Gastrocnemius medialis (tissue), 4 donors: Measurements from ENCODE around the gene SRM. TPM values are rescaled to one million over a fixed set of nuclear protein-coding genes. Genes with fewer than 3 reads are reported as not detected.
"Not testable (repeated sequence)": the region's sequence is repeated elsewhere in the genome, so short reads cannot be mapped to it uniquely, and the experiment has no call there.

Experiments used
- ATAC-seq, 2 donors: fragments of 150-250 bp; one replicate each; pipeline ENCODE4 v1.9.1; 2016
- DNase-seq, 2 donors: peaks; one replicate each; pipeline ENCODE4 v3.0.0-alpha.2; 2019
- H3K27ac ChIP-seq, 4 donors: fragments of 200-600 bp; sonication (generic); 1 replicate in 1 of 4; 2 replicates in 3 of 4; pipeline ENCODE4 v1.5.1; 2016 to 2018; ENCODE audit warnings: mild to moderate bottlenecking in 2 of 4, moderate library complexity in 1 of 4
- H3K27me3 ChIP-seq, 3 donors: fragments of 200-600 bp; sonication (generic) in 2 of 3; 1 replicate in 1 of 3; 2 replicates in 2 of 3; pipeline versions ENCODE4 v1.5.1 to v1.6.0; 2016 to 2019; ENCODE audit warnings: mild to moderate bottlenecking in 1 of 3, moderate library complexity in 1 of 3
- H3K36me3 ChIP-seq, 2 donors: fragments of 200-600 bp; sonication (generic) in 1 of 2; one replicate each; pipeline ENCODE4 v1.5.1; 2017 to 2018
- H3K4me1 ChIP-seq, 2 donors: fragments of 200-600 bp; sonication (generic) in 1 of 2; one replicate each; pipeline ENCODE4 v1.5.1; 2016 to 2017; ENCODE audit warnings: mild to moderate bottlenecking in 2 of 2
- H3K4me3 ChIP-seq, 4 donors: fragments of 200-600 bp; sonication (generic) in 3 of 4; 1 replicate in 1 of 4; 2 replicates in 3 of 4; pipeline ENCODE4 v1.5.1; 2016 to 2019; ENCODE audit warnings: mild to moderate bottlenecking in 2 of 4
- H3K9me3 ChIP-seq, 3 donors: fragments of 200-600 bp; sonication (generic) in 2 of 3; 1 replicate in 1 of 3; 2 replicates in 2 of 3; pipeline ENCODE4 v1.5.1; 2016 to 2019
- CTCF ChIP-seq, 5 experiments: fragments of 450-650 bp in 3 of 5; fragments of 200-600 bp in 2 of 5; sonication (generic) in 2 of 5; IDR thresholded peaks in 4 of 5; conservative IDR thresholded peaks in 1 of 5; 1 replicate in 4 of 5; 2 replicates in 1 of 5; pipeline ENCODE4 v1.5.1; 2016 to 2019; ENCODE audit warnings: antibody characterized with exemption in 5 of 5, mild to moderate bottlenecking in 3 of 5, moderate library complexity in 3 of 5
- POLR2A ChIP-seq, 2 donors: fragments of 450-650 bp; IDR thresholded peaks; one replicate each; pipeline ENCODE4 v1.6.1; 2017; ENCODE audit warnings: antibody characterized with exemption in 2 of 2, mild to moderate bottlenecking in 2 of 2, moderate library complexity in 2 of 2
- in situ Hi-C, 4 donors: fragments of 200-750 bp; cut with MboI; loops; one replicate each; pipeline versions ENCODE4 v1.15.0 to v1.8.0; 2017; ENCODE audit warnings: low sequenced_read_pairs in 4 of 4
- intact Hi-C: fragments of 100-400 bp; cut with DNase I; formaldehyde crosslinking; loops from one replicate; pipeline ENCODE4 v1.15.1; 2023; ENCODE audit warnings: low total_unique reads
- total RNA-seq, 4 donors: library from RNA; depleted of rRNA; stranded (reverse); fragments of >200 nt; gene quantifications; one replicate each; pipeline versions ENCODE4 v1.1.0 to v1.2.3, GENCODE V29; 2016

The SRM gene
- total RNA-seq, 4 donors from 2014 or later: 32.1 to 80.3 (median 48.3) TPM

- no peaks in the 10 kb centered on the region for H3K9me3 ChIP-seq
- no peaks in the 10 kb centered on the region for H3K27me3 ChIP-seq
- in situ Hi-C loops (no loop called here), intact Hi-C loops (no loop called here)
- no peak overlapping the region for H3K27ac ChIP-seq
- H3K4me1 ChIP-seq: no peaks in the 10 kb centered on the region
- DNase-seq (no peak), ATAC-seq (no peak)
- peaks cover 0 to 61% of the 10 kb centered on the region in 2 donors for H3K36me3 ChIP-seq
- no peak overlapping the region for H3K4me3 ChIP-seq
- TF ChIP-seq CTCF (IDR thresholded peaks at IDR 0.05 in 4 of 5, conservative IDR thresholded peaks at IDR 0.05 in 1 of 5) (no peak), POLR2A (IDR thresholded peaks at IDR 0.05) (no peak)
Observed at GRCh38 chr1:11080931-11081330, 21.1 kb upstream of the SRM start.

- no peak for TF ChIP-seq CTCF (IDR thresholded peaks at IDR 0.05 in 4 of 5, conservative IDR thresholded peaks at IDR 0.05 in 1 of 5)
- no peak for TF ChIP-seq POLR2A (IDR thresholded peaks at IDR 0.05)
Observed at GRCh38 chr1:11078631-11079030, 18.8 kb upstream of the SRM start.

GRCh38 chr1:11073398-11073797 lies 13.6 kb upstream of the SRM start:
- DNase-seq, H3K9me3 ChIP-seq, H3K4me3 ChIP-seq, H3K27ac ChIP-seq, ATAC-seq, intact Hi-C loops, H3K27me3 ChIP-seq, in situ Hi-C loops, H3K4me1 ChIP-seq: not testable (repeated sequence)
- peaks cover 3 to 91% of the 10 kb centered on the region in 2 donors for H3K36me3 ChIP-seq

More at GRCh38 chr1:11078631-11079030, 18.8 kb upstream of the SRM start:
- H3K27me3 ChIP-seq: no peaks in the 10 kb centered on the region
- intact Hi-C loops (no loop called here), in situ Hi-C loops (no loop called here)
- H3K36me3 ChIP-seq: peaks cover 0 to 84% of the 10 kb centered on the region in 2 donors
- H3K4me3 ChIP-seq: no peak overlapping the region
- H3K27ac ChIP-seq: no peak overlapping the region
- no peak for ATAC-seq
- DNase-seq: no peak
- H3K9me3 ChIP-seq: no peaks in the 10 kb centered on the region
- no peaks in the 10 kb centered on the region for H3K4me1 ChIP-seq

GRCh38 chr1:11072216-11072917 lies 12.5 kb upstream of the SRM start:
- Histone ChIP-seq H3K27me3 (no peaks in the 10 kb centered on the region), H3K4me3 (no peak overlapping the region), H3K4me1 (no peaks in the 10 kb centered on the region), H3K9me3 (no peaks in the 10 kb centered on the region), H3K36me3 (peaks cover 3 to 98% of the 10 kb centered on the region in 2 donors), H3K27ac (no peak overlapping the region)
- DNase-seq (no peak), ATAC-seq (no peak)
- no peak for TF ChIP-seq CTCF (IDR thresholded peaks at IDR 0.05 in 4 of 5, conservative IDR thresholded peaks at IDR 0.05 in 1 of 5)
- intact Hi-C loops: no loop called here
- in situ Hi-C loops: no loop called here

- intact Hi-C loops: no loop called here
- ATAC-seq (no peak), DNase-seq (no peak)
- Histone ChIP-seq H3K4me1 (no peaks in the 10 kb centered on the region), H3K9me3 (no peaks in the 10 kb centered on the region), H3K36me3 (peaks cover 3 to 98% of the 10 kb centered on the region in 2 donors), H3K27ac (no peak overlapping the region), H3K4me3 (no peak overlapping the region), H3K27me3 (no peaks in the 10 kb centered on the region)
- TF ChIP-seq CTCF (IDR thresholded peaks at IDR 0.05 in 4 of 5, conservative IDR thresholded peaks at IDR 0.05 in 1 of 5) (no peak), POLR2A (IDR thresholded peaks at IDR 0.05) (no peak)
- in situ Hi-C loops: no loop called here
Observed at GRCh38 chr1:11071463-11072215, 11.8 kb upstream of the SRM start.
